Epithelial cell of prostate (primary cell): ENCODE data around the gene ZFP57.

Experiments
- DNase-seq: peaks from one replicate; pipeline ENCODE4 v3.0.0-alpha.2; 2011; ENCODE audit warnings: low read depth, low spot score
- H3K27ac ChIP-seq: fragments of 450-650 bp; 2 replicates; pipeline ENCODE4 v1.5.1; 2017; ENCODE audit warnings: mild to moderate bottlenecking

Gene ZFP57

GRCh38 chr6:29628419-29629281 lies 52.3 kb downstream of the ZFP57 start:
- no peak for DNase-seq
- H3K27ac ChIP-seq = no peak overlapping the region

DNA sequence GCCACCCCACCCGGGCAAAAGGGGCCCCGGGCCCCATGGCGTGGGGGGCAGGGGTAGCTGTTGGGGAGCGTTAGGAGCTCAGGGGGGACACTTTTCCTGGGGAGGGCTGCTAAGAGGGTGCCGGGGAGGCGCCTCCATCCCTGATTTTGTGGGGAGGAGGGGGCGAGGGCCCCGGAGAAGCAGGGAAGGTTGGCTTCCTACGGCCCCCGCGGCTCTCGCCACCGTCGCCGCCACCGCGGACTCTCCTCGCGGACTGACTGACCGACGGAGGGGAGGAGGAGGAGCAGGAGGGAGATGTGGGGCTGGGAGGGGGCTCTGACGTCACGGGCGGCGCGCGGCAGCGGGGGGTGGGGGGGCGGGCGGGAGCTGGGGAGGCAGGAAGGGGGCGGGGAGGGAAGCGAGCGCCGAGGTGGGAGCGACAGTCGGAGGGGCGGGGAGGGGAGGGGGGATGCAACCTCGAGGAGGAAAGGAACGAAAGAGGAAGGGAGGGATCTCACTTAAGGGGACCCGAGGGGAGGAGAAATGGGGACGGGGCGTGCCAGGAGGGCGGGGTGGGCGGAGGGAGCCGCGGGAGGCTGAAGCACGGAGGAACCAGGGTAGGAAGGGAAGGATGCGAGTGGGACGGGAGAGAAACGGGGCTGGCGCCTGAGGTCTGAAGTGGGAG lies 53.1 kb downstream of the ZFP57 start:
- no peak overlapping the region for H3K27ac ChIP-seq
- no peak for DNase-seq

- DNase-seq = no peak
- no peak overlapping the region for H3K27ac ChIP-seq
Measured at GRCh38 chr6:29626948-29627754, 53.8 kb downstream of the ZFP57 start.

DNA sequence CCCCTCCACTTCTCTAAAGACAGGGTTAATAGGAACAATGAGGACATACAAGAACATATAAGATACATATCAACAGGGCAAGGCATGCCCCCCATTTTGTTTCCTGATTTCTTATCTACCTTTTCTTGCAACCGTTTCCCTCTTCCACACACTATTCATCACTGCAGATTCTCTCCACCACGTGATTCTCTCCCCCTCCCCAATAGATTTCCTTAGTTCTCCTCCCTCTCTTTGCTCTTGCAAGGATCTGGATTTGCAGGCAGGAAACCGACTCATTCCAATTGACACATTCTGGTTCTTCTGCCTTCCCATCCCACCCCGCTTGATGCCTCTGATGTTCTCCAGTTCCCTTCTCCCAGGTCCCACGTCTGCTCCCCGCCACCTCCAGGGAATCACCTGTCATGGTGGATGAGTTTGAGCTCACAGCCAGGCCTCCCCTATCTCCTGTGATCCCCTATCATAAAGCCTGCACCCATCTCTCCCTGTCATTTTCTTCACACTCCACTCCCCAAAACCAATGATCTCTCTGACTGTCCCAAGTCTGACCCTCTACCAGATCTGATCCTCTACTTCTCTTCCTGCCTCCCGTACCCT lies 55.5 kb downstream of the ZFP57 start:
- H3K27ac ChIP-seq = no peak overlapping the region
- no peak for DNase-seq

- H3K27ac ChIP-seq = no peak overlapping the region
- DNase-seq = no peak
Measured at GRCh38 chr6:29624520-29624961, 56.4 kb downstream of the ZFP57 start.
